Skeletal muscle tissue (tissue), 4 donors: Measurements from ENCODE around the gene DOCK4. TPM values are rescaled to one million over a fixed set of nuclear protein-coding genes. Genes with fewer than 3 reads are reported as not detected.

Source experiments
- H3K27ac ChIP-seq: one replicate; pipeline ENCODE4 v1.7.0; 2013; ENCODE audit warnings: mild to moderate bottlenecking, low read depth, low read length, inconsistent platforms
- H3K27me3 ChIP-seq, 3 donors: one replicate each; pipeline ENCODE4 v1.7.0; 2013; ENCODE audit warnings: low read length in 3 of 3; ENCODE audit not compliant: control insufficient read depth in 3 of 3, insufficient read depth in 3 of 3
- H3K36me3 ChIP-seq, 3 donors: one replicate each; pipeline ENCODE4 v1.7.0; 2013; ENCODE audit warnings: low read length in 3 of 3; ENCODE audit not compliant: control insufficient read depth in 3 of 3, insufficient read depth in 3 of 3
- H3K4me1 ChIP-seq, 3 donors: one replicate each; pipeline ENCODE4 v1.7.0; 2013; ENCODE audit warnings: low read length in 3 of 3, mild to moderate bottlenecking in 3 of 3; ENCODE audit not compliant: control insufficient read depth in 3 of 3, insufficient read depth in 3 of 3
- H3K4me3 ChIP-seq, 3 donors: one replicate each; pipeline ENCODE4 v1.7.0; 2013; ENCODE audit warnings: low read length in 3 of 3
- H3K9ac ChIP-seq, 3 donors: one replicate each; pipeline ENCODE4 v1.7.0; 2013; ENCODE audit warnings: low read length in 3 of 3, mild to moderate bottlenecking in 3 of 3, moderate library complexity in 2 of 3, low read depth in 1 of 3
- H3K9me3 ChIP-seq, 3 donors: one replicate each; pipeline ENCODE4 v1.7.0; 2013; ENCODE audit warnings: low read length in 3 of 3; ENCODE audit not compliant: control insufficient read depth in 3 of 3
- total RNA-seq: library from RNA; depleted of rRNA; stranded (reverse); fragments of >200 nt; gene quantifications from one replicate; pipeline ENCODE4 v1.2.3, GENCODE V29; 2014
- donor health status: Osteomylitis.

Gene DOCK4
- total RNA-seq, 1 donor from 2014 or later: 24.5 TPM

DNA sequence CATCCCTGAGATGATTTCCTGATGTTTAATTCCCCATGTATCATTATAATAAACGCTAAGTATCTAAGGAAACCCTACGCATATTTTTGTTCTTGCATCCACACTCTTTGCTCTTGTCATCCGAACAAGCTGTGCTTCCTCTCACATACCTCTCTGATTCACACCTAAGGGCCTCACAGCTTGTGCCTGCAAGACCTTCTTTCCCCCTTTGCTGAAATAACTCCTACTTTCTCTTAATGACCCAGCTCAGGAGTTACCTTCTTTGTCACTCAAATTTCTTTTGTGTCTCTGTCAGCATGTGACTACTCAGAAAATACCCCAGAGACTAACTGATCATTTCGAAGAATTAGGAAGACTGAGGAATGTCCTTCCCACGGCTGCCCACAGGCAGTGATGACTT, 434.6 kb downstream of the DOCK4 start:
- no peak overlapping the region for H3K9ac ChIP-seq

DNA sequence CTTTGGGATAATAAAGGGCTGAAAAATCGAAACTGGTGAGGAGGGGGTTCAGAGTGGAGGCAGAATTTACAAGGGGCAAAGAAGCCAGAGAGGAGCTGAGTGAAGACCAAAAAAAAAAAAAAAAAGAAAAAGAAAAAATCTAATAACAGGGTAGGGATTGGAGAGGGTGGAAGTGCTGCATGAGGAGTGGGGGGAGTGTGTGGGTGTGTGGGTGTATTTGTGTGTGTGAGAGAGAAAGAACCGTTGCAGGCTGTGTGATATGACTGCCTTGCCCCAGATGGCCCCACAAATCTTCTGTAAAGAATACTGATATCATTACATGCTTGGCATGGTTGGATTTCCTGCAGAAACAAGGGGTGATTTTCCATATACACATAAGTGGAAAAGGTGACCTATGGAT, 436.1 kb downstream of the DOCK4 start:
- Histone ChIP-seq H3K9me3 (no peaks in the 10 kb centered on the region), H3K36me3 (peaks cover 0 to 11% (median 2%) of the 10 kb centered on the region in 3 donors), H3K4me1 (no peaks in the 10 kb centered on the region), H3K9ac (no peak overlapping the region), H3K27me3 (no peaks in the 10 kb centered on the region), H3K27ac (no peak overlapping the region), H3K4me3 (no peak overlapping the region)

More for the DNA sequence above, 434.6 kb downstream of the DOCK4 start:
- H3K9me3 ChIP-seq: no peaks in the 10 kb centered on the region
- no peak overlapping the region for H3K27ac ChIP-seq
- H3K4me3 ChIP-seq: no peak overlapping the region
- H3K36me3 ChIP-seq: peaks cover 0 to 11% (median 2%) of the 10 kb centered on the region in 3 donors
- H3K4me1 ChIP-seq: no peaks in the 10 kb centered on the region
- H3K27me3 ChIP-seq: no peaks in the 10 kb centered on the region

DNA sequence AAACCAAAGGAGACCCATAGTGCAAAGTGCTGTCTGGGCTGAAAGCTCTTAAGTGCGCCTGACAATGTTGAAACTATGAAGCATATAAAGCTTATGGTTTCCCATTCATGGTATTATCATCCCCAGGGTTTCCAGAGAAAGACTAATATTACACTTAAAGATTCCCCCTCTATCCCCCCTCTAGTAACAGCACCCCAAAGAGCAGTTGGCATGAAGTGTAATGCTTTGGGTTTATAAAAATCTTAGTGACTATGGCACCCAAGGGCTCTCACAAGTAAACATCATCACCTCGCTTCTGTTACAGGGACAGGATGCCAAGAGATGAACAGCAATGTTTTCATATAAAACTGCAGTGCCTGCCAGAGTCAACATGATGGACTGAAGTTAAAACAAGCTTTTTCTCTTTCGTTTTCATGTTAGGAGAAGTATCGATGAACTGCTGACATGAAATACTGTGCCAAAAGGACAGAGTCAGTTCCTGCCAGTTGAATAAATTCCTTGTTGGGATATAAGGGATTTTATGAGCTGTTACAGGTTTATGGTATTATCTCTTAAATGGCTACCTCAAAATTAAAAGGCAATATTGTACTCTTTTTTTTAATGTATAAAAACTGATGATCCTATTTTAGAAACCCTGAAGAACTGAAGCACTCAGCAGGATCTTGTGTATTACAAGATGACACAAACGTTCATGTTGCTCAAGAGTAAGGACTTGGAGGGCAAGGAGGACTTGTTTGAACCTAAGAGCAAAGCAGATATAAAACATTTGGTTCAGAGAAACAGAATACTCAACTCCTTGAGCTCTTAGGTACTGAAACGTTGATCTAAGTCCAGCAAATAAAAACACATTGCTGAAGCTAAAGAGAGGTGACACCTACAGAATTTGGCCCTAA, 440.2 kb downstream of the DOCK4 start:
- Histone ChIP-seq H3K4me1 (no peaks in the 10 kb centered on the region), H3K27me3 (no peaks in the 10 kb centered on the region), H3K27ac (no peak overlapping the region), H3K4me3 (no peak overlapping the region), H3K9ac (no peak overlapping the region), H3K36me3 (peaks cover 2 to 10% (median 5%) of the 10 kb centered on the region in 3 donors), H3K9me3 (no peaks in the 10 kb centered on the region)

DNA sequence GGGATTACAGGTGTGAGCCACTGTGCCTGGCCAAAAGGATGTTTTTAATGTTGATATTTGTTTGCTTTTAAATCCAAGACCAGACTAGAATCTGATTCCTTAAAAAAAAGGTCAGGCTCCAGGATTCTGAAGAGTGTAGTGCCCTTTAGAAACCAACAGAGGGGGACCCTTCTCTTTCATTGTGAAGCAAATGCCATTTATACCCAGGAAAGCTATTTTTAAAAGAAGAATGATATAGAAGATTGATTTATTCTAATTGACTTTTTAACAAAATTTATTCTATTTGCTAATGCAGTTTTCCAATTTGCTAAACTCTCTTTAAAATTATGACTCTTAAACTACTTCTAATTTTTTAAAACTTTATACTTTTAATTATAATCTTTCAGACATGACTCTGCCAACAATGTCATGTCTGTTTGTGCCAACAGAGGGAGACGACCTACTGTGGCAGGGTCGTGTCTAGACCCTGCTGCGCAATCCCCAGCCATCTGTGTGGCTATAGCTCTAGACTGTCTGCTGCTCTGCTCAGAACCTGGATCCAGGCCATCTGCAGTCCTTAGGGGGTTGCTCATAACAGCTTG, 442.9 kb downstream of the DOCK4 start:
- H3K27me3 ChIP-seq: no peaks in the 10 kb centered on the region
- no peak overlapping the region for H3K4me3 ChIP-seq
- no peak overlapping the region for H3K27ac ChIP-seq
- no peaks in the 10 kb centered on the region for H3K9me3 ChIP-seq
- H3K4me1 ChIP-seq: no peaks in the 10 kb centered on the region
- peaks cover 0 to 10% (median 8%) of the 10 kb centered on the region in 3 donors for H3K36me3 ChIP-seq
- H3K9ac ChIP-seq: no peak overlapping the region

DNA sequence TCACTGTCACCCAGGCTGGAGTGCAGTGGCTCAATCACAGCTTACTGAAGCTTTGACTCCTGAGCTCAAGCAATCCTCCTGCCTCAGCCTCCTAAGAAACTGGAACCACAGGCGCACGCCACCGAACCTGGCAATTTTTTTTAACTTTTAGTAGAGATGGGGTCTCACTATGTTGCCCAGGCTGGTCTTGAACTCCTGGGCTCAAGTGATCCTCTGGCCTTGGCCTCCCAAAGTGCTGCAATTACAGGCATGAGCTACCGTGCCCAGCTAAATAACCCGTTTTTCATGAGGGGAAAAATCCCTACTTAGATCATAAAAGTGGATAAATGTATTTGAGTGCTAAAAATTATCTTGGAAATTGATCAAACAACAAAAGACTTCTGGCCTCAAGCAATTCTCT, 443.4 kb downstream of the DOCK4 start:
- Histone ChIP-seq H3K27ac (no peak overlapping the region), H3K4me1 (no peaks in the 10 kb centered on the region), H3K9me3 (no peaks in the 10 kb centered on the region), H3K27me3 (no peaks in the 10 kb centered on the region), H3K9ac (no peak overlapping the region), H3K36me3 (peaks cover 0 to 10% (median 9%) of the 10 kb centered on the region in 3 donors), H3K4me3 (no peak overlapping the region)

DNA sequence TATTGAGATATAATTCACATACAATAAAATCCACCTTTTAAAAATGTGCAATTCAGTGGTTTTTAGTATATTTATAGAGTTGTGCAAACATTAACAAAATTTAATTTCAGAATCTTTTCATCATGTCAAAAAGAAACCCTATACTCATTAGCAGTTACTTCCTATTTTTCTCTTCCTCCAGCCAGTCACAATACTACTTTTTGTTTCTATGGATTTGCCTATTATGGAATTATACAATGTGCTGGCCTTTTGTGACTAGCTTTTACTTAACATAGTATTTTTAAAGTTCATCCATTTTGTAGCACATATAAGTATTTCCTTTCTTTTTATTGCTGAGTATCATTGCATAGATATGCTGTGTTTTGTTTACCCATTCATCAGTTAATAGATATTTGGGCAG, 444.0 kb downstream of the DOCK4 start:
- peaks cover 0 to 10% (median 10%) of the 10 kb centered on the region in 3 donors for H3K36me3 ChIP-seq

DNA sequence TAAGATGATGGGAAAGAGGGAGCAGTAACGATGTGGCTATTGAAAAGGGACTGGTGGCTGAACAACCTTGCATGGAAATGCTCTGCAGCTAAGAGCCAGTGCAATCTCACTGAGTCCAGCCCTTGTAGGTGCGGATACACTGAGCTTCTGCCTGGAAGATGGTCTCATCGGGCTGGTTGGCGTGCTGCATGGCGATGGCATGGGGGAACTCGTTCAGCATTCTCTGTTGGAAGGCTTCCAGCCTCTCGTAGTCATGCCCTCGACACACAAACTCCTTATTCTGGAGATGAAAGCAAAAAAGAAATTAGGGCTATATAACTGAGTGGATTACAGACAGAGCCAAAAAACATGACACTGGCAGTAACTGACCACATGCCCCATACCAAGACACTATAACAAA, 446.2 kb downstream of the DOCK4 start:
- Histone ChIP-seq H3K36me3 (peaks cover 0 to 12% (median 10%) of the 10 kb centered on the region in 3 donors), H3K9ac (no peak overlapping the region)

More for the DNA sequence above, 444.0 kb downstream of the DOCK4 start:
- no peak overlapping the region for H3K4me3 ChIP-seq
- no peaks in the 10 kb centered on the region for H3K4me1 ChIP-seq
- H3K9ac ChIP-seq: no peak overlapping the region
- H3K27ac ChIP-seq: no peak overlapping the region
- H3K27me3 ChIP-seq: no peaks in the 10 kb centered on the region
- H3K9me3 ChIP-seq: no peaks in the 10 kb centered on the region

DNA sequence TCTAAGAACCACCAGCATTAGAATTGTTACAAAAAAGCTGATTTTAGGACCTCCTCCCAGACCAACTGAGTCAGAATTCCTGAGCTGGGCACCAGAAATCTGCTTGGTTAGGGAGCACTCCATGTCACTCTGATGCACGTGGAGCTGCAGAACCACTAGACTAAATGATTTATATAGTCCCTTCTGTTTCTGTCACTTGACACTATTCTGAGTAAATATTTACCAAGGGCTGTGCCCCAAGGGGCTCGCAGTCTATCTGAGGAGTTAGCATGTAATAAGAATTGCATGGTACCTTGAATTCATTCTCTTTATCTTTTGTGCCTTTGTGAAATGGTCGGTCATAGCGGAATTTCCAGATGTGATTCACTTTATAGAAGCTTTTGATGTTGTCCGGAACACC, 447.9 kb downstream of the DOCK4 start:
- H3K9ac ChIP-seq: no peak overlapping the region
- H3K36me3 ChIP-seq: peaks cover 0 to 12% (median 8%) of the 10 kb centered on the region in 3 donors
- no peaks in the 10 kb centered on the region for H3K4me1 ChIP-seq
- H3K4me3 ChIP-seq: no peak overlapping the region
- no peaks in the 10 kb centered on the region for H3K27me3 ChIP-seq
- no peaks in the 10 kb centered on the region for H3K9me3 ChIP-seq
- no peak overlapping the region for H3K27ac ChIP-seq

More for the DNA sequence above, 446.2 kb downstream of the DOCK4 start:
- no peak overlapping the region for H3K4me3 ChIP-seq
- H3K27ac ChIP-seq: no peak overlapping the region
- no peaks in the 10 kb centered on the region for H3K4me1 ChIP-seq
- H3K9me3 ChIP-seq: no peaks in the 10 kb centered on the region
- no peaks in the 10 kb centered on the region for H3K27me3 ChIP-seq

DNA sequence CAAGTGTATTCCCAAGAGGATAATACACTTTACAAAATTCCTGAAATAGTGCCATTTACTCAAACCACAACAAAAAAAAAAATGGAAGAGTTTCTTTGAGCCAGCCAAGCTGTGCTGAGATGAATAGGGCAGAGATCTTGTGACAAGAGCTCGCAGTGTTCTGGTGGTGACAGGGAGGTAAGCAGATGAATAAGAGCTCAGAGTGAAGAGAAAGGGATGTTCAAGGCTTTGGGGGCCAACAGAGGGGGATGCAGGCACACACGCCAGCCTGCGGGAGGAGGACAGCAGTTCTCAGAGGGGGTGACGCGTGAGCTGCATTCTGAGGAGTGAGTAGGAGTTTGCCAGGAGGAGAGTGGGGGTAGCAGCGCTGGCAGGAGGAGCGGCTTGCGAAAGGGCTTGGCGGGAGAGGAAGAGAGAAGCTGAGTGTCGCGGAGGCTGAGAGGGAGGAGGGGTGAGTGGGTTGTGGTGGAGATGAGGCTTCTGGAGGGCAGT, 449.5 kb downstream of the DOCK4 start:
- Histone ChIP-seq H3K4me3 (no peak overlapping the region), H3K9ac (no peak overlapping the region), H3K36me3 (peaks cover 0 to 12% (median 8%) of the 10 kb centered on the region in 3 donors), H3K27me3 (no peaks in the 10 kb centered on the region), H3K9me3 (no peaks in the 10 kb centered on the region), H3K4me1 (no peaks in the 10 kb centered on the region), H3K27ac (no peak overlapping the region)

DNA sequence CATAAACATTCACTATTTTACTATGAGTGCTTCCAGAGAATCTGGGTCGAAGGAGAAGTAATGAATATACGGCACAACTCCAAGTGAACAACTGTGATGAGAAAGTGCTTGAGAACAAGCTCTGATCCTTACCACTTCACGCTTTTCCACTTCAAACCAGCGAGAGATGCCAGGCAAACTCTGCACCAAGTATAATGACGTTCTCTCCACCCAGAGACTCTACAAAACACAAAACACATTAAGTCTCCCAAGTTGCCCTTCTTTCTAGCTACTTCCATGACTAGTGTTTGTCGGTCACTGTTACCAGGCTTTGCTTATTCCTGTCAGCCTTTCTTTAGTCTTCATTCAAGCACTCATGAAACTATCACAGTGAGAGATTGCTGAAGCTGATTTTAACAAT, 450.8 kb downstream of the DOCK4 start:
- no peaks in the 10 kb centered on the region for H3K4me1 ChIP-seq
- H3K9me3 ChIP-seq: no peaks in the 10 kb centered on the region
- no peak overlapping the region for H3K9ac ChIP-seq
- no peak overlapping the region for H3K4me3 ChIP-seq
- no peak overlapping the region for H3K27ac ChIP-seq
- peaks cover 0 to 9% (median 8%) of the 10 kb centered on the region in 3 donors for H3K36me3 ChIP-seq
- no peaks in the 10 kb centered on the region for H3K27me3 ChIP-seq
